Activated CD4-positive, CD25-positive, alpha-beta regulatory T cell treated with anti-CD3 and anti-CD28 coated beads, Interleukin-2, amount 50 U/mL, for 72 hours (primary cell): ENCODE measurements around the gene ERC2.
"Not testable (repeated sequence)": the region's sequence is repeated elsewhere in the genome, so short reads cannot be mapped to it uniquely, and the experiment has no call there.

ENCODE experiments used
- DNase-seq: peaks from one replicate; pipeline ENCODE4 v3.0.0; 2021

ERC2 gene

GRCh38 chr3:56304069-56304468 is 164.2 kb downstream of the ERC2 start:
- no peak for DNase-seq

GRCh38 chr3:56303487-56303886 is 164.8 kb downstream of the ERC2 start:
- DNase-seq: no peak

DNA sequence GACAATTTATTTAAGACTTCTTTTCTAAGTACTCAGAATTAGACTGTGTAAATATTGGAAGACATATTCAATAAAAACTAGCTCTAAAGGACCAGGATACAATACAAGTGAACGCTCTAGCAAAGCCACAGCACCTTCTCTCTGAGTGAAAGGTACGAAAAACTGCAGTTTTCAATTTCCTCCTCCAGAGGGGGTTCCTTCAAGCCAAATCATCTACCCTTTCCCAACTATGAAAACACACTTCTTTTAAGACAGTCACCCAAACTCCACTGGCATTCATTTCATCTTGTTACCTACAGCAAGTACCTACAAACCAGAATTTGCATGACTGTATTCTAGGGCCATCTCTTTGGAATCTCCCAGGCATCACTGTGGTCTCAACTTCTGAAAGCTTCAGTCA is 165.8 kb downstream of the ERC2 start:
- no peak for DNase-seq

- DNase-seq: no peak
These were observed 170.9 kb downstream of the ERC2 start for GRCh38 chr3:56297281-56297840.

- no peak for DNase-seq
These were observed 171.9 kb downstream of the ERC2 start for GRCh38 chr3:56296361-56296760.

DNA sequence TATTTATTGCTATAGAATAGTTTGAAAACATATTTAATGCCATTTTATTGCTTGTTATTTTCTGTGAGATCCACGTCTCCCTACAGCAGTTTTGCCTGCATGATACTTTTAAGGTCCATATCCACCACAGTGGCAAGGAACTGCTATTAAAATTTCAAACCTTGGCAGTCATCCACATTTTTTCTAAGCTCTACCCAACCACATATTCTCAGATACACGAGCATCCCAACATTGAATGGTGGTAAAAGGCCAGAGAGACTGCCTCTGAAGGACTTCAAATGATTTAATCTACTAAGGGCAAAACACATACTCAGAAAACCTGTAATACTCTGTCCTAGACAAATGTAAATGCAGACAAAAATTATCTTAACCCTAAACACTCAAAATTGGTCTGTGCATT is 173.1 kb downstream of the ERC2 start:
- DNase-seq: no peak

DNA sequence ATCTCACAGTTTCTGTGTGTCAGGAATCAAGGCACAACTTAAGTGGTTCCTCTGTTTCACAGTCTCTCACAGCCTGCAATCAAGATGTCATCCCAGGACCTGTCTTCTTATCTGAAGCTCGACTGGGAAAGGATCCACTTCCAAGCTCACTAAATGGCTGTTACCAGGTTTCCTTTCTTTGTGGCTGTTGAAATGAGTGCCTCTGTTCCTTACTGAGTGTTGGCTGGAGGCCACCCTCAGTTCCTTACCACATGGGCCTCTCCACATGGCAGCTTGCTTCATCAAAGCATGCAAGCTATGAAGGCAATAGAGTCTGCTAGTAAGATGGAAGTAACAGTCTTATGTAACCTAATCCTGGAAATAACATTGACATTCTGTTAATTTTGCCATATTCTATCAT is 174.0 kb downstream of the ERC2 start:
- no peak for DNase-seq

DNA sequence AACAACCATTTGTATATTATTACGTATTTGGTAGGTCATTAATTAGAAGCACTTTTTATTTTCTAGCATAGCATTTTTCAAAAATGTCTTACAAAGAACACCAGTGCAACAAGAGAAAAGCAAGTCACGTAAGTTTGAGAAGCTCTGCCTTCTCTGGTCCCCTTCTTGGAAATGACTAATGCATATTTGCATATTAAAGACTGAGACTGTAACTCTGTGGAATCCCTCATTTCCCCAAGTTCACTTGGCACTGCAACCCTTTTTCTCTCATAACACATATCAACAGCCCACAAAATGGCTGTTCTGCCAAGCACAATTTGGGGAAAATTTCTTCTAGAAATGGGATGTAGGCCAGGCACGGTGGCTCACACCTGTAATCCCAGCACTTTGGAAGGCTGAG is 176.3 kb downstream of the ERC2 start:
- no peak for DNase-seq

DNA sequence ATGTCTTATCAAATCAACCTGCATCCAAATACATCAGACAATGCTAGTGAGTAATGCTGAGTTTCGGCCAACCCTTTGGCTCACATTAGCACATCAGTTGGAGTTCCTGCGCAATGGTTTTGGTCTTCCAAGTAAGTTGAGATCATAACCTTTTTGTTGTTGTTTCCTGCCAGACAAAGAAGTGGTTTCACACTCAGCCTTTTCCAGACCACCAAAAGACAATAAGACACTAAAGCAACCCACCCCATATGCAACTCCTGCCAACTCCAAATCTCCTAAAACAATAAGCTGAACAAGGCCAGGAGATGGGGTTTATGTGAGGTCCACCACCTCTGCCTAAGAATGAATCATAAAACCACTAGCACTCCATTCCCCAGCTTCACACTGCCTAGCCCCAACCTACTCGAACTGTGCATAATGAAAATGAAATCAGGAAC is 177.0 kb downstream of the ERC2 start:
- no peak for DNase-seq

DNA sequence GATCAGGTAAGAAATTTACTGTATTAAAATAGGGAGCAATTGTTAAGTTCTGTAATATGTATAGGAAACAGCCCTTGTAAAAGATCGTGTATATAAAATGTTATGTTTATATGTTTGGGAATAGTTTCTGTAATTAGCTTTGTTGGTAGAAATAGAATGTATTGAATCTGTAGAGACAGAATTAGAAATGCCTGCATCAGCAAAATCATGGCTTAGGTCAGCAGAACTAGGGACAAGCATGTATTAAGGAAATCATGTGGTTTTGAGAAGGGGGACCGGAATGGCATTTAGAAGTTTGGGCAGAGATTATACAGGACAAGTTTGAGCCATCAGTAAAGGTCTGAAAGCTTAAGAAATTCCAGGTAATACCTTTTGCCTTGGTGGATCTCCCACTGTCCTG is 177.9 kb downstream of the ERC2 start:
- DNase-seq: no peak

DNA sequence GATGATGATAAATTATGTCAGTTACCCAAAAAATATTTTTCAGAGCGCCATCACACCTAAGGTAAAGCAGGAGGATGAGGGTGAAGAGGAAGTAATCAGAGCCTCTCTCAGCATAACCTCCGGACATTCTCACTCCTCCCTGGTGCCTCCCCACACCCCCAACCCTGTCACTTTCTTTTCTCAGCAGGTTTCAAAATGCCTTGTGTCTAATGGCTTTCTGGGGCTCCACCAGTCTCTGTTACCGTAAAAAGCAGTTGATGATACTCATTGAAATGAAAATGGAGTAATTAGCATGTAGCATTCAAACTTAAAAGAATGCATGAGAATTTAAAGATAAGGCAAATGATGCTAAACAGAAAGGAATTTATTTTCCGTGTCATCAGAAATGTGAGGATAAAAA is 180.0 kb downstream of the ERC2 start:
- DNase-seq: no peak

GRCh38 chr3:56282341-56282740 is 185.9 kb downstream of the ERC2 start:
- DNase-seq: no peak

DNA sequence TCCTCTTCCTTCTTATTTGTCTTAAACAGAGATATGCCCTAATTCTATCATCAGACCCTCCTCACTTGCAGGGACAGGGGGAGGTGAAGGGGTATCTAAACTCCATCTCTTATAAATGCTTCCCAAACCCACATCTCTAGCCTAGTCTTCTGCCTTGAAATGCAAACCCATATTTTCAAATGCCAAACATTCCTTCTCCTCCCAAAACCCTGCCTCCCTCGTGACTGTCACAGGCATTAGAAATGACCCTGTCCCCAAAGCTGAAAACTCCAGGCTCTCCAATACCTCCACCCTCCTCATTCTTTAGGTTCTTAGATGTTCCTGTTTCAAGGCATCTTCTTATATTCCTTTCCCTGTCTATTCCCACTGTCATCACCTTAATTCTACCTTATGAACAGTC is 191.0 kb downstream of the ERC2 start:
- DNase-seq: no peak

DNA sequence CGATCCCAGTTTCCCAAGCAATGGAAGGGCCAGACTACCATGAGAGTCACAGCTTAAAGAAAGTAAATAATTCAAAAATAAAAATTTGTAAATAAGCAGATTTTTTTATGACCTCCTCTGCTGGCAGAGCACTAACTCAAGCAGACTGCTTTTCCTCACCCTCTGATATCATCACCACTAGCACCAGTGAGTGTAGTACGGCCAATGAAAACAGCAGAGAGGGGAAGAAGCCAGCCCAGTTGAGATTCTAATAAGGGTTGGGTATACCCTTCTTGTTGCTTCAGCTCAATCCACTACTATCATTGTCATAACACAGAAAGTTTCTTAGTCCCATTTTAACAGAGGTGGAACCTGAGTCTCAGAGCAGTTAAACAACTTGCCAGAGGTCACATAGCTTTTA is 193.1 kb downstream of the ERC2 start:
- DNase-seq: no peak

DNA sequence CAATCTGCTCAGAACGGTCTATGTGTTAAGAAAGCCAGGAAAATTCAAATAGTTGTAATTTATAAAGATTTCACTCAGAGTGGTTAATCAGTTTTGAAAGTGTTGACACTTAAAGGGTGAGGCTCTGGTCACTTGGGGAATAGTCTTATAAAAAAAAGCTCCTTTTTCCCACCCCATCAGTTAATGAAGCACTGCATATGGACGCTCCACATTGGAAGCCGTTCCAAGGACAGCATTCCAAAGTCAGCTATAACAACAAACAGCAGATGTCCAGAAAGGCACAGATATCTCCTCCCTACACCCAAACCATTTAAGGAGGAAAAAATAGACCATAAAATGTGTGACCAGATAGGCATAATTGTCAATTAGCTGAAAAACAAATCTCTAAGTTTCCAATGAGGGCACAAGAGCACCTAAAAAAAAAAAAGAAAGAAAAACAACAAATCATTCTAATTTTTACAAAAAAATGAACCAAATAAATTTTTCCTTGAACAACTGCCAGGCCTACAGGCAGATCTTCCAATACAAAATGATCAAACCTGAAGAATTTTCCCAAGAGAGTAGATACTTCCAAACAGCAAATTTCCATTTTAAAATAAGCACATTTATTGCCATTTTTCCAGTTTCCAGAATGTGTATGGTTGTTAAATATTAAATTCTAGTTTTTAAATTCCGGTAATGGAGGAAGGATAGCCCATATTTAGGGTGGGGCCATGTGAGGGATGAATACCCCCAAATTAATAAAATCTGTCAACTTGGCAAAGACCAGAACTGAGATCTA is 198.3 kb downstream of the ERC2 start:
- no peak for DNase-seq

DNA sequence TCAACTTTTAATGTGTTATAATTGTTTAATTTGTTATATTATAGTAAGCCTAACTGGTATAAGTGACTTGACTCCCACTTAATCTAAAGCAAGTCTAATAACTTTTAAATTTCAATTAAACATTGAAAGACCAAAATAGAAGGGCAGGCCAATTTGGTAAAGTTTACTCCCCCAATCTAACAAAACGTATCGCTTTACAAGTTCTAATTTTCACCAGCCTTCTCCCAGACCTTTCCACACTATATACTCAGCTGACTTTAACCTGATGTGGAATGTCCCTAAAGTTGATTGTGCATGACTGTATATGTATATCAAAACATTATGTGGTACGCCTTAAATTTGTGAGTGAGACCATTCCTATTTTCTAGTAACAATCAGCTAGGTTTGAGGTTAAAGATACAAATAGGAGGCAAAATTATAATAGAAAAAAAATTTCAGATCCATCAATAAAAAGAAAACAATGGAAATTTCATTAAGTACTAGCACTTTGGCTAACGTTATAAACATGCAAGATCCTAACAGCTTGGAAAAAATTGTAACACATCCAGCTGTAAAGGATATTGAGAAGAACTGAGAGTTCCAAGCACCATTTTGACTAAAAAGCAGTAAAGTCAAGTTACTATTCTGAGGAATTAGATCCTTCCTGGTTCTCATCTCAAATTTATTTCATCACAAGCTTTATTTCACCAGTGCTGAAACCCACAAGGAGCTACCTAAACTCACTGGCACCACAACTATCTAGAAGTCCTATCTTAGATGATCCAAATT is 199.5 kb downstream of the ERC2 start:
- DNase-seq: no peak

- DNase-seq: not testable (repeated sequence)
These were observed 206.4 kb downstream of the ERC2 start for GRCh38 chr3:56261852-56262251.

DNA sequence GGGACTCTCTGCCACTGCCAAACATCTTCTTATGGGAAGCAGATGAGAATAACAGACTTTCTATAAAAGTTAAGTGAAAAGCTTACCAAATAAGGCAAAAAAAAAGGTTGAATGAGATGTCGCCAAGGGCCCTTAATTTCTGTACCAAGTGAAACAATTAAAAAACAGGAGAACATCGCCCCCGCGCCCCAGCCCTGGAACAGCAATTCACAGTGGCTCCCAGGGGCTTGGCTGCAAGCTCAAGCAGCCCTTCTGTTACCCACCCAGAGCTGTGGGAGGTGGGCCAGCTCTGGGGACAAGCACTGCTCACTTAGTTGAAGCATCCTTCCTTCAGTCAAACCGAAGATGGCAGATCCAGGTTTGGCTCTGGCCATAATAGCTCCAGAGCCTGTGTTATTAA is 208.0 kb downstream of the ERC2 start:
- no peak for DNase-seq

DNA sequence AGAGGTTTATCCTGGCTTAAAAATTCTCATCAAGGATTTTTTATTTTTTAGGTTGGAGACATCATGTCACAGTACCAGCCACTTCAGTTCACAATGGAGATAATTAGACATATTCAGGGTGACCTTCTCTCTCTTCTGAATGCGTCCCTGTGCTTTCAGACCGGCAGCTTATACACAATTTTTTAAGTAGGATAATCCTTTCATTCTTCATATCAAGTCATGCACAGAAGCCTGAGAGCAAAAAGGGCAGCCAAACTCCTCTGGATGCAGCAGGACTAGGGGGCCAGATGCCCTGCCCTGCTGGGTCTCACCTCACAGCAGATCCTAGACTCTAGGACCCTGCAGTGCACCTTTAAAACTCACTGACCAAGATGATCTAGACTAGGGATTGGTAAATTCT is 210.4 kb downstream of the ERC2 start:
- DNase-seq: no peak

- no peak for DNase-seq
These were observed 213.4 kb downstream of the ERC2 start for GRCh38 chr3:56254835-56255234.

- no peak for DNase-seq
These were observed 214.2 kb downstream of the ERC2 start for GRCh38 chr3:56253941-56254665.

DNA sequence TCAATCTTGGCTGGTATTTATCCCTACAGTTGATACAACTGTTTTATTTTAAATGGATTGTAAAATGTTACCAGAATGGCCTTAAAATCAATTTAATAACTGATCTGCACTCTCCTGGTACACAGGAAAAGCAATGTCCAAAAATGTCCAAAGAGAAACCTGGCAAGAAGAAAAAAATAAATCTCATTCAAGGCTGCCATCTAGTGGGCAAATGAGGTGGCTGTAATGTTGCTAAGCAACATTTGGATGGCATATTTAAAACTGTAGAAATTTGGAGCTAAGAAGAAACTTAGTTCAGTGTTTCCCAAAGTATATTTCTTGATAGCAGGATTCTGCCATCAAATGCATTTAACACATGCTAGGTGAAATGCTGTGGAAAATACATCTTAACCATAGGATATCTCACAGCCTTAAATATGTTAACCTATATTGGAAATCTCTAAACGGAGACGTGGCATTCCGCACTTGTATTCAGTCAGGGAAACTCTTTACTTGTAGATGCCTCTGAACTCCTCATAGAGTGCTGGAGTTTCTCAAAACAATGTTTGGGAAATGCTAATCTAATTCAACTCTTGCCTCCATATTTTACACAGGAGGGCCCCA is 216.8 kb downstream of the ERC2 start:
- DNase-seq: no peak

- DNase-seq: no peak
These were observed 220.2 kb downstream of the ERC2 start for GRCh38 chr3:56248021-56248420.
